HTERT RPE-1 (cell line): ENCODE measurements around the gene CD99L2.

Source experiments
- in situ Hi-C: fragments of 300-500 bp; cut with MboI; formaldehyde crosslinking; loops from 4 replicates; pipeline ENCODE4 v1.14.3; 2020; ENCODE audit warnings: low sequenced_read_pairs

CD99L2 gene

GRCh38 chrX:150806827-150807226 is 91.6 kb downstream of the CD99L2 start:
- in situ Hi-C loops = no loop called here

DNA sequence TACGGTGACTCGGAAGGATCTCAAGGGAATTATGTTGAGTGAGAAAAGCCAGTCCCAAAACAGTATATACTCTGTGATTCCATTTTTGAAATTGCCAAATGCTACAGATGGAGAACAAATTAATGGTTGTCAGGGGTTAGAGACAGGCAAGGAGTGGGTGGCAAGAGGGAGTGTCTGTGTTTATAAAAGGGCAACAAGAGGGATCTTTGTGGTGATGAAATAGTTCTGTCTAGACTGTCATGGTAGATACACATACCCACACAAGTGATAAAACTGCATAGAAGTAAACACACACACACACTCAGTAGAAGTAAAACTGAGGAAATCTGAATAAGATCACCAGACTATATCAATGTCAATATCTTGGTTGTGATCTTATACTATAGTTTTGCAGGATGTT is 92.7 kb downstream of the CD99L2 start:
- in situ Hi-C loops = no loop called here

DNA sequence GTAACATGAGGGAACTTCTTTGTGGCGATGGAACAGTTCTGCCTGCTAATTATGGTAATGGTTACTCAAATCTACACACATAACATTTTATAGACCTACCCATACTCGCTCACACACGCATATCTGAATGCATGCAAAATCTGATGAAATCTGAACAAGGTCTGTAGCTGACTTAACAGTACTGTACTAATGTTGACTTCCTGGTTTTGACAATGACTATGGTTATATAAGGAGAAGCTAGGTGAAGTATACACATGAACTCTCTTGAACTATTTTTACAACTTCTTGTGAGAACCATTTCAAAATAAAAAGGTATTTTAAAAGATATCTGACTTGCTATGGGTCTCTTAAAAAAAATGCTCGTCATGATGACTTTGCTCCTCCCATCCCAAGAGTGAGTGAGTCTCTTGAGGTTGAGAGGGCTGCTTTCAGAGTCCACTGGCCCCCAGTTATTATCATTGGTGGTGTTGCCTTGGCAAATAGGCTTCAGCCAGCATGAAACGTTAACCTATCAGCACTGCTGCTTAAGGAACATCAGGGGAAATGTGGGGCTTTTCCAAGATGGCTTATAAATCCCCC is 105.4 kb downstream of the CD99L2 start:
- in situ Hi-C loops = no loop called here

- in situ Hi-C loops = no loop called here
Measured at GRCh38 chrX:150790021-150790420, 108.4 kb downstream of the CD99L2 start.

GRCh38 chrX:150781677-150782076 is 116.8 kb downstream of the CD99L2 start:
- in situ Hi-C loops = no loop called here

GRCh38 chrX:150779385-150779784 is 119.1 kb downstream of the CD99L2 start:
- in situ Hi-C loops = no loop called here

DNA sequence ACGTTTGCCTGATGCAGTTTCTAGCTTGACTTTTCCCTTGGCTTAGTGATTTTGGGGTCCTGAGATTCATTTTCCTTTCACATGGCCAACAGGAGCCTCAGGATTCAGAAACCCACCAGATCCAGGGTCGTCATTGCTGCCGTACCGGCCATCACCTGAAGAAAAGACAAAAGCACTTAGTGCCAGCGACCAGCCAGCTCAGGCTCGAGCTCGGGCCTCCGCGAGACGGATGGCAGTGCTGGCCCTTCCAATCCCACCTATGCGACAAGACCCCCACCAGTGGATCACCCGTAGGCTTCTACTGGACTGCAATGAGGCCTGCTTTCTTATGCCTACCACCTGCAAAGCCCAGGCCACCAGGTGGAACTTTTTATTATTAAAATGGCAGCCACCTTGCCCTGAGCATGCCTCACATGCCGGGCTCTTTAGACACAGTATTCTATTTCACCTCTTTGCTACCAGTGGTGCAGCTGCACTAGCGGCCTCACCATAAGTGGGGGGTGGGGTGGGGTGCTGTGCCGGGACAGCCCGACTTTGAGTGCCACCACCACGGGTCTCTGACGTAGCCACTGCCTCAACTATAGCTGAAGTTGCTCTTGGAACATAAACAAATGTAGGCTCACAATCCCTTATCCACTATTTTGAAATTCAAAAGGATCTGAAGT is 121.0 kb downstream of the CD99L2 start:
- in situ Hi-C loops = no loop called here

GRCh38 chrX:150775569-150776350 is 122.7 kb downstream of the CD99L2 start:
- in situ Hi-C loops = no loop called here

DNA sequence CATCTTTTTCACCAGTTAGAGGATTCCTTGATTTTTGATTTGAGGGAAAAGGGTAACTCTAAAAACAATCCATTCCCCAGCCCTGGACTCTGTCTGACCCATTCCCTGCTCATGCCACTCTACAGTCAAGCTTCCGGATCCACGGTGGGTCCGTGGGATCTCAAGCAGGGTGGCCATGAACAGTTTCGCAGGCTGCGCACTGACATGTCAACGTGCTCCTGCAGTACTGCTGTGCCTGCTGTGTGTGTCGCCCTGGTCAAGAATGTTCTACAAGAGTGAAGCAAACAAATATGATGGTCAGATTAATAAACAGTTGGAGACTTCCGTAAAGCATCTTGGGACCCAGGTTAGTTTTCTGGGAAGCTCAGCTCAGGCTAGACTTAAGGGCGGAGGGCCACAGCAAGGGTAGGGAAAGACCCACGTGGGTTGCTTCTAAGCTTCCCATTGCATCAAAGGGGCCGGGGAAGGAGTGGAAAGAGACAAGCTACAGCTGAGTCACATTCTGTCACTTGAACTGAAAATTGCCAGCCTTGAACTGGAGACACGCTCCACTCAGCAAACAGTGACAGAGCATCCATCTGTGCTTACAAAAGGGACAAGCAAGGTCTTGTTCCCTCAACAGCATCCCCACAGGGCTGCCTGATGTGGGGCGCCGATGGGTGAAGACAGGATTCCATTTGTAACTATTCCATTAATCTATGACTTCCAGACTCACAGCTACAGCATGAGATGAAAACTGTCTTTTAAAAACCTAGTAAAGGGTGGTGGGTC is 123.5 kb downstream of the CD99L2 start:
- in situ Hi-C loops = no loop called here

DNA sequence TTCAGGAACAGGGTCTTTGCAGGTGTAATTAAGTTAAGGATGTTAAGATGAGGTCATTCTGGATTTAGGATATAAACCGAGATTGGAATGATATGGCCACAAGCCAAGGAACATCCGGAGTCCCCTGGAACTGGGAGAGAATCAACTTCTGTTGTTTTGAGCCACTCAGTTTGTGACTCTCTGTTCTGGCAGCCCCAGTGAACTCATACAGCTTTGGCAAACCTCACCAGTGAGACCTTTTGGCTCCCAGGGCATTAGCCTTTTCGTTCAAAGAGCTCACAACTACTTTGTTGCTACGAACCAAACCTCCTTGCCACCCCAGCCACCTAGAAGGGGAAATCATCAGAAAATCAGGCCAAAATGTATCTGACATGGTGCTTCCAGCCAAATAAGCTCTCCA is 124.8 kb downstream of the CD99L2 start:
- in situ Hi-C loops = no loop called here

DNA sequence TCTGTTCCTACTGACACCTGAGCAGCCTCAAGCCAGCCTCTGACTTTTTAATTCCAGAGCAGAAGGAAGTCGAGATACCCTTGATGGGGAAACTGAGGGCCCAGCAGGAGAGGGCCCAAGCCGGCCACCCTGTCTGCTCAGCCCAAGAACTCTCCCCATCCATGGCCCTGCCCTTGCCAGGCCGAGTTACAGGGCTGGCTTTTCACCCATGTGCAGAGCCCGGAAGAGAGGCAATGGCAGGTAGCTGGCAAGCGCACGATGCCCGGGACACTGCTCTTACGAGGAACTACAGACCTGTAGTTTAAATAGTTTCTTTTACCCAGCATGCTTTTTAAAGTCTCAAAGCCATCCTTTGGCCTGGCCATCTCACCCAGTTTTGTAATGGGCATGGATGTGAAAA is 125.4 kb downstream of the CD99L2 start:
- in situ Hi-C loops = no loop called here

GRCh38 chrX:150772150-150772970 is 126.1 kb downstream of the CD99L2 start:
- in situ Hi-C loops = no loop called here

DNA sequence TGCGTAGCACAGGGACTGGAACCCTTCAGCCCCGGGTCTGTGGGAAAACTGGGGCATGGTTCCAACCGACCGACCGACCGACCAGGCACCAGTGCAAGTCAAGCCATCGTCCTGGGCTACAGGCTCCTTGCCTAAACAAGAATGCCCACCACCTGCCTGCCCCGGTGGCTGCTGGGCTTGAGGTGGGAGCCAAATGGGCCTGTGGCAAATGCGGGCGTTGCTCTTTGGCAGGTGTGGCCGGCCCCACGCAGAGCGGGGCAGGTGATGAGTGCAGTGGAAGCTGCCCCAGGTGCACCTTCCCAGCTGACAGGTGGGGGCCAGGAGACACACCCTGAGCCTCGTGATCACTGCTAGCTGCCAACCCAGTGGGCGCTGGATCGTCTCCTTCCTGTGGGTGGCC is 127.4 kb downstream of the CD99L2 start:
- in situ Hi-C loops = no loop called here

DNA sequence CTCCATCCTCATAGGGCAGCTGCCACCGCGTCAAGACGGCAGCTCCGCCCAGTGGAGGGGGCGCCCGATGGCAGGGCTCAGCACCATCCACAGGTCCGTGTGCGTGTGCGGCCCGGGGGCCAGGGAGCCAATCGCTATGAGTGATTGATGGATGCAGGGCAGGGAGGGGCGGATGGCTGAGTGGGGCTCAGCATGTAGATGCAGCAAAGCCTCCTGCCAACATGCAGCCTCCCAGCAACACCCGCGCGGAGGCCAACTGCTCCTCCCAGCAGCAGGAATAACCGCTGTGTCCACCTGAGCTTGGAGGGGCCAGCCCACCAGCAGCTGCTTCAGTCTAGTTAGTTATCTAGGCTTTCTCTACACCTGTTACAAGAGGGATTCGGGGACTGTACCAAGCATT is 127.8 kb downstream of the CD99L2 start:
- in situ Hi-C loops = no loop called here

GRCh38 chrX:150769408-150769807 is 129.1 kb downstream of the CD99L2 start:
- in situ Hi-C loops = no loop called here

DNA sequence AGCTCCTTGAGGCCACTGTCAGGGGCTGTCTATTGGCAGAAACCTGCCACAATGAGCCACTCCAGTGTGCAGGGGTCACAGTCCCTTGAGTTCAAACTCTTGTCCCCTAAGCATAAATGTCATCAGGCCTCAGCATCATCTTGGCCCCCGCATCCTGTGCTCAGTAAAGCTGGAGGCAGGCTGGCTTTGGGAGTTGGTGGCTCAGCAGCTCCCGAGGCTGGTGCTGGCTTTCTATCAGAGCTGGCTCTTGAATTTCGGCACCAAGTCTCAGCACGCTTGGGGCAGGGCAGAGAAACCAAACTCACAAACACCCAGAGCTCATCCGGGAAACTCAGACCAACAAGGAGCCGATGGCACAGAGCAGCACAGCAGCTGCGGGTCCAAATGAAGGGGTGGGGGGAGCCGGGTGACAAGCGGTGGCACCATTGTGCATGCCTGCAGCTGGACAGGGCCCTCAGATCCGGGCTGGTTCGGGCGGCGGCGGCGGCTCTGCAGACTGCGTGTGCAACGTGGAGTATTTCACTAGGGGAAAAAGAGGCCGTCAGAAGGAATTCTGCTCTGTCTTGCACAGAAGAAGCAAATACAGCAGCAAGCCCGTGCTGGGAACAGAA is 129.8 kb downstream of the CD99L2 start:
- in situ Hi-C loops = no loop called here

DNA sequence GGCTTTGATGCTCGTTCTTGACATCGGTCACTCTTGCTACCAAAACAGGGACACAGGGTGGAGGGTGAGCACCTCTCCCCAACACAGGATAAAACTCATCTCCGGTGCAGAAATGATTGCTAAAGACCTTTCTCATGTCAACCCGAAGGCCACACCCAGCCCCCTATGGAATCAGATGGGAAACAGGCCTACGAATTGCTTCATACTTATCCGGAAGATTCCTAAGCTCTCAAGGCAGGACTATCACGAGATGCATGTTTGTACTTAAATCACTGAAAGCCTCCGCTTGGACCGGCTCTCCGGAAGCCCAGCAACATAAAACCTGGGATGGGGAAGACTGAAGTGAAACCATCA is 130.4 kb downstream of the CD99L2 start:
- in situ Hi-C loops = no loop called here

- in situ Hi-C loops = no loop called here
Measured at GRCh38 chrX:150767475-150768131, 130.9 kb downstream of the CD99L2 start.

DNA sequence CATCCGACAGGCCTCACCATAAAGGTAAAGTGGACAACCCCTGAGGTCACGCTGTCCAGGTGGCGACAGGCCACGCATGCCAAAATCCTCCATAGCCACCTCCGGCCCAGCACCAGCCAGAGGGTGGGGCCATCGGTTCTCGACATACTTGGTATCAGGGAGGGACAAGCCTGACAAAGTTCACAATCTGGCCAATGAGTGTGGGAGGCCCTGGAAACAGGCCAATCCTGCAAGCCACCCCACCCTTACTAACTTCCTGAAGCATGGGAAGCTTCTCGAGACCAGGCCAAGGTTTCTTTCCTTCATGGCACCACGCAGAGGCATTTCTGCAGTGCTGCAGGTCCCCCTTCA is 131.4 kb downstream of the CD99L2 start:
- in situ Hi-C loops = no loop called here
